MV-4-11 (cell line): ENCODE measurements around the gene PCSK6.

Experiments
- DNase-seq: peaks from one replicate; lab custom pipeline; 2025; lab: John Stamatoyannopoulos, UW

Gene PCSK6

DNA sequence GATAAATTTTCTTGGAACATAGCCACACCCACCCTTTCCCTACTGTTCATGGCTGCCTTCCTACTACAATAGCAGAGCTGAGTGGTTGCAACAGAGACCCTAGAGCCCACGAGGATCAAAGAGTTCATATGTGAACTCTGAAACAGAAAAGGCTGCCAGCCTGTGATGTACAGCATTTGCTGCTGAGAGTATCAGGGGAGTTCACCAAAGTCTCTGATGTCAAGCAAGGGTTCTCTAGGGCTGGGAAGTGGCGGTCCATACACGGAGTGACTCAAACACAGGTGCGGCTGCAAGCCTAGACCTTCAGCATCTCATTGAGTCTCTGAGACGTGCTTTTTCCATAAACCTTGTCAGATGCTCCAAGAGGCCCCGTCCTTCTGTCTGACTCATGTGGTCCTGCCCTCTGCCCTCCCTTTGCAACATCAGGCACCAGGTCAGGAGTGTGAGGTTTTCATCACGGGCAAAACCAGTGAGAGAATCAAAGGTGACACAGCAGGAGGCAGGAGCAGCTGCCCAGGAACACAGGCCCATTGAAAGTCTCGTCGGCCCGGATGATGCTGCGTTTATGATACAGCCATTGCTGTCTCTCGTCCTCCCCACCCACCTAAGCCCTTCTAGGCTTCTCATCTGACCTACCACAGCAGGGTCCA, 42.9 kb downstream of the PCSK6 start:
- no peak for DNase-seq

DNA sequence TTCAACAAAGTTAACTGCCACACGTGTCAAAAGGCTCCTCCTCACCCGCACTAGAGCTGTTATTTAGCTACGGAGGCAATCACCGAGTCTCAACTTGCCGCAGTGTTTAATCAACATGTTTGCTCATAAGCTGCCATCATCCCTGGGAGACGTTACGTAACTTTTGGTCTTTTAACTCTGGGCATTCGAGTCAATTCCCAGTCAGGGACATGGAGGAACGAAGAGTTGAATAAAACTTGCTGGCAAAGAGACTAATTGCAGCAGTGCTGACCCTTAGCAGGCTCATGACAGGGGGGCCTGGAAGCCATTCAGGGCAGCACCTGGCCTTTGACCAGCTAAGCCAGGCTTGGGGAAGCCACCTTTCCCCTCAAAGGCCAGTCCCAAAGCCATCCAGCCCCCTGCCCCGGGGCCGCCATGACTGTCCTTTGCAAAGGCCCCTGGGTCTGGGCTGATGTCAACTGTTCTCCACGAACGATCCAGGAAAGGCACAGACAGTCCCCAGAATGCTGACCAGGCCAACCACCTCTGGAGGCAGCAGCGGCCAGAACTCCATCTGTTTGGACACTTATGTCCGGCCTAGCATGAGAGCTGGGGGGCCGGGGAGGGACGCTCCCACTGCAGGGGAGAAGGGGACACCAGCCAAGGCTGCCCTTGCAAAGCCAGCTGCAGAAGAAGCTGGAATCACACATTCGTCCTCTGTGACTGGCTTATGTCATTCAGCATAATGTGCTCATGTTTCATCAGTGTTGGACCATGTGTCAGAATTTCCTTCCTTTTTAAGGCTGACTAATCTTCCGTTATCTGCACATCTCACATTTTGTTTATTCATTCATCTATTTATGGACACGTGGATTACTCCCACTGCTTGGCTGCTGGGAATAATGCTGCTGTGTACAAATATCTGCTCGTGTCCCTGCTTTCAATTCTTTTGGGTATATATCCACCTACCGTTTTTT, 43.7 kb downstream of the PCSK6 start:
- peak; percentile 56 for DNase-seq

DNA sequence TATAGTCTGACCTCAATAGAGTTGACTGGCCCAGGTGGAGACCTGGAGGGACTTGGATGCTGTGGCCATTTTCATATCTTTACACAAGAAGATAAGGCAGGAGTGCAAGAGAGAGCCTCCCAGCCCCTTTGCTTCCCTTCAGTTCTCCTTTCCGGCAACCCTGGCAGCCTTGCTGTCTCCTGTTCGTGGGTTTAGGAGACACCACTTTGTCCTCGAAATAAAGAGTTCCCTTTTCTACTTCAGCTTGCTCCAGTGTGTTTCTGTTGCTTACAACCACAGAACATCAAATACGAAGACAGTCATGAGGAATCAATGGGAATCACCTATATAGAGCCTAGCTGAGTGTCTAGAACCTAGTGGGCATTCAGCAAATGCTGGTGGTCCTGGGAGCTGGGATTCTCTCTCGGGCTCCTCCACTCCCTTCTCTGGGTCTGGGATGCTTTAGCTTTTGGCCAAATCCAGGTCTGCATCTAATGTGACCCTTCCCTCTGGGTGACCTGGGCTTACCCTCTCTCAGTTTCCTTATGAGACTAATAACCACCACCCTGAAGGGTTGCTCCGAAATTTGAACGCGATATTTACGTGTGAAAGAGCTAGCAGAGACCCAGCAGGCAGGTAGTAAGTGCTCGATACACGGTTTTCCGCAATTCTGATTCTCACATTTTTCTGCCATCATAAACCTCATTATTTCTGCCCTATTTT, 44.5 kb downstream of the PCSK6 start:
- DNase-seq = peak; percentile 10

DNA sequence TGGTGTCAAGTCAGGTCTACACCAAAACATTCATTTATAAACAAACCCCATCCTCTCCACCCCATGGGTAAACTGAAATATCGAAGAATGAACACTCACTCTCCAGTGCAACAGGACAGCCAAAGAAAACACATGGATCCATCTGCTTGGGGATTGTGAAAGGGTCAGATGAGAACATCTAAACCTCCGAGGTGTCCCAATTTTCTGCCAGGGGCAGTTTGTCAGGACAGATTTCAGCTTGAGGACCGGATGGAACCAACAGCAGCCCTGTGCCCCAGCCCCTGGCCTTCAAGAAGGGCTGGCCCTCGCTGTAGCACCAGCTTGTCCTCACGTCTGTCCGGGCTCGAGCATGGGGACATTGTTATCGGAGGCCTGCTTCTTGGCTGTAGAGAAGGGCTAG, 45.5 kb downstream of the PCSK6 start:
- no peak for DNase-seq

DNA sequence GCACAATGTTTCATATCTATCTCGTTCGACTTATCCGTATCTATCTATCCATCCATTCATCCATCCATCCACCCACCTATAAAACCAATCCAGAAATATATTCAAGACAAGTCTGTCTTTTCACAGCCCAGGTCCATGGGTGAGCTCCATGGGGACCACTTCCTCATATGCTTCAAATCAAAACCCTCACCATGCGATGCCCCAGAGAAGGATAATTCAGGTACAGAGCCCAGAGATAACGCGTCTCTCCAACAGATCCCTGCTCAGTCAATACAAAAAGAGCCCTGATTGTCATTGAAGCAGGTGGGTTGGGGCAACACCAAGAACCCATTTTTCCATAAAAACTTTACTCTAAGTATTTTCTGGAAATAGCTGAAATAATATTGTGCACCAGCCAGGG, 47.2 kb downstream of the PCSK6 start:
- DNase-seq = no peak

DNA sequence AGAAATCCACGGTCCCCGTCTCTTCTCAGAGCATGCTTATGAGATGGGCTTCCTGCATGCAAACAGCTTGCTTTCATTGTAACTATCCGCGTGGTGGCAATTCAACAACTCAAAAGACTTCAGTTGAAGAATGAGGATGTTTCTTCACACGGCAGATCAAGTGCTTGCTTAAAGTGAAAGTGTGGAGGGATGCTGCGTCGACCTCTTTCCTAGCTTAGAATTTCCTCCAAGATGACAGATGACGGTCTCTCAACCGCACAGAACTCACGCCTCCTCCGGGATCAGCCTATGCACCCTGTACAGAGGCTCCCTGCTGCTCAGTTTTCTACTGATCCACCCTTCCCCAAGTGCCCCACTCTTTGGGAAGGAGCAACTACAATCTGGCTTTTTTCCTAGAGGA, 47.8 kb downstream of the PCSK6 start:
- peak; percentile 73 for DNase-seq

DNA sequence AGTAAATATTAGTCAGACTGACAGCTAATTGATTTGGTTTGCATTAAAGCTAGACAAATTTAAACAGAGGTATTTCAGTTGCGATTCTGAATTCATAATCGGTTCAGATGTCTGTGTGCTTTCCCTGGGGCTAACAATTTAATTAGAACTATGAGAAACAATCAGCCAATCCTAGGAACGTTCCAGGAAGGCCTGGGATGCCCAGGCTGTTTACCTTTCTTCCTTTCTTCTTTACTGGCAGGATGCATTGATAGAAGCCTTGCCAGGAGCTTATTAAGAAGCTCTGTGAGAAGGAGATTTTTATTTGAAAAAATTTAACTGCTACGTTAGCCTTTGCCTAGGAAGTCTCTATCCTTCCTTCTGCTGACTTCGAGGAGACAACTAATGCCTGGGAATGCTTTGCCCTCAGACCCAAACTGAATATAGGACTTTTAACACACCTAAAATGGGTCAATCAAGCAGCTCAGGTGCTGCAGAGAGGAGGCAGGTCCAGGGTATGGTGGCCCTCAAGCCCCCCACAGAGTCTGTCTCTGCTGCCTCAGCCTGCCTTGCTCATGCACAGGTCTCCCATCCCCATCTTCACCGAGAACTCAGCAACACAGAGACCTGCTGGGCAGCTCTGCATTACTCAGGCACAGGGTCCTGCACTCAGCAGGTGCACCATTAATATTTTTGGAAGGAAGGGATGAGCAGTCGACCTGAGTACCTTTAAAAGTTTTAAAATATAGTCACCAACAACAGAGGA, 48.5 kb downstream of the PCSK6 start:
- no peak for DNase-seq

DNA sequence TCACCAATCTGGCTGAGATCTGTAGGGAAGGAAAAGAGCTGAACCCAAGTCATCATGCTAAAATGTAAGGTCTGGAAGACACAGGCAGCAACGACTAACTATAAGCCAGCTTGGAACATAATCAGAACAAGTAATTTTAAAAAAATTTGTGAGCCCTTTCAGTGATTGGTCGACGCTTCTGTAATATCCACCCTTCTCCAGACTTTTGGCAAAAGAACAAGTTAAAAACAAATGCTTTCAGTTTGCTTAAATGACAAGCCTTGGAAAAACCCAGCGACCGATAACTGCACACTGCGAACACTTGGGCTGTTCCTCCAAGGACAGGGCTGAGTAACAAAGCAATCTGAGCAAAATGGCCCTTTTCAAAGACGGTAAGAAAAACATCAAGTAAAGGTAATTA, 49.6 kb downstream of the PCSK6 start:
- no peak for DNase-seq

DNA sequence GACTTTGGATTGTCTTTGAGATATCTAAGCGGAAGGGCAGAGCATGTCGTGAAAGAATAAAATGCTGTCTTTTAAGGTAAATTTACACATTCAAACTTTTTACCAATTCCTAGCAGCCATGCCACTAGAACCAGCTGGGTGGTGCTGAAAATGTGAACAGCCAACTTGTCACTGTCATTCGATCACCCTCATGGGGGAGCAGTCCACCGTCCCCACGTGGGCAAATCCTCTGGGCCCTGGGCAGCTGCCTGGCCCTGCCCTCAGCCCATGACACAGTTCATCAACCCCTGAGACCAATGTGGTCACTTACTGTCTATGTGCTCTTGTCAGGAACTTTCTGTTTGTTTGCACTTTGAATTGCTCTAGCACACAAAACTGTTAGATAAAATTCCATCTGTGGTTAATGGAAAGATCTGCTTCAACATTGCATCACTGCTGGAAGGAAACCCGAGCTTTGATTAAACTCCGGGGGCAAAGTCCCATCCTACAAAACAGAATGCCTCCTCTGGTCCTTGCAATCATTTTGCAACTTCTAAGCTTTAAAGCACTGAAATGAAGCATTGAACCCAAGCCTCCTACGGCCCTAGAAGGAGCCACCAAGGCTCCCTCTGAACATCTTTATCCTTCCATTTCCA, 50.1 kb downstream of the PCSK6 start:
- no peak for DNase-seq

DNA sequence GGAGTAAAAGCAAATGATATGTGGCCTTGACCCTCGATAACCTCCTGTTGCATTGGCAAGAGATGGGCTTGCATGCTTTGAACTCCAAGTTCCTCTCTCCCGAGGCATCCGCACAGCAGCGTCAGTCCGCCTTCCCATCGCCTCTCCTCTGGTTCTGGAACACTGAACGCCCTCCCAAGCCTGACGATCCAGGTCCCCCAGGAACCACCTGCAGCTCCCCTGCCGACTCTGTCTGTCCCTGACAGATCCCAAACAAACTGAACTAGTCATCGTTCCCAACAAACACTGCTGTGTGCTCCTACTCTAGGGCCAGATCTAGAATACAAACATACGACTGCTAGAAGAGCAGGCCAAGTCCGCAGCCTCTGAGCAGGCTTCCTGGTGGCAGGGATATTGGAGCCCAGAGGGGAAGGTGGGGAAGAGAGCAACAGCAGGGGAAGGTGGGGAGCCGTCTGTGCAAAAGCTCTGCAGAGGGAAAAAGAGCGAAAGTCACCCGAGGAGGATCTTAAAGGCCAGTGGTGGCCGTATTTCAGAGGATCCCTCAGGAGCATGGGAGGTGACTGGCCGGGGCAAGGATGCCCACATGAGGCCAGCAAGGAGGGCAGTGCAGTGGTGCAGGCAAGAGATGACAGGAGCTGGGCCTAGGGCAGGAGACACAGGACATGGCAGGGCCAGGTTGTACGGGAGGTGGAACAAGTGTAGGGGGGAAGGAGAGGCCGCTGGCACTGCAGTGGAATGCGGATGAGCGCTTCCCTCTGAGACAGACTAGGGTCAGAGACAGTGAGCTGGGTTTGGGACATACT, 50.8 kb downstream of the PCSK6 start:
- DNase-seq = no peak

DNA sequence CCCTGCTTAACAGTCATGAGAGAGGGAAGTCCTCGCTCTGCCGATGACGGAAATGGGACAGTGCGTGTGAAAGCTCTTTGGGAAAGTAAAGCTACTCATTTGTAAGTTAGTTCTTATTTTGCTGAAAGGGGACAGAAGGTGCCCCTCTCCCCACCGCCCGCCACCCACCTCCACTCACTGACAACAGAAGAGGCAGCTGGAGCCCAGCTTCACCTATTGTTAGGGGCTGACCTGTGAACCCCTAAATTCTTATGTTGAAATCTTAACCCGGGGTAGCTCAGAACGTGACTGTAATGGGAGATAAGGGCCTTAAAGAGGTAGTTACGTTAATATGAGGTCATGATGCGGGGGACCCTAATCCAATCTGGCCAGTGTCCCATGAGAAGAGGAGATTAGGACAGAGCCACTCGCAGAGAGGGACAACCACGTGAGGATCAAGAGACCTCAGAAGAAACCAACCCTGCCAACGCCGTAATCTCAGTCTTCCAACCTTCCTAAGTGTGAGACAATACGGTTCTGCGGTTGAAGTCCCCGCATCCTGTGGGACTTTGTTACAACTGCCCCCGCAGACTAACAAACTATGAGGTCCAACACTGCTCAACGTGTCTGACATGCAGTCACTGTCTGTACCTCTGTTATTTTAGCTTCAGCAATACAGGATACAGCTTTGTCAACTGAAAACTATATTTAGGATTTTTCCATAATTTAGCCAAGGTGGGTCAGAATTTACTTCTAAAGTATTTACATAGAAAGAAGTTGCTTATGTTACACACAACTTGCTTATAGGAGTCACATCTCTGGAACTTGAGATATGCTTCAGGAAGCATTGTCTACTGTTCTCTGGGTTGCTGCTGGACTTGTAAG, 51.7 kb downstream of the PCSK6 start:
- DNase-seq = no peak

DNA sequence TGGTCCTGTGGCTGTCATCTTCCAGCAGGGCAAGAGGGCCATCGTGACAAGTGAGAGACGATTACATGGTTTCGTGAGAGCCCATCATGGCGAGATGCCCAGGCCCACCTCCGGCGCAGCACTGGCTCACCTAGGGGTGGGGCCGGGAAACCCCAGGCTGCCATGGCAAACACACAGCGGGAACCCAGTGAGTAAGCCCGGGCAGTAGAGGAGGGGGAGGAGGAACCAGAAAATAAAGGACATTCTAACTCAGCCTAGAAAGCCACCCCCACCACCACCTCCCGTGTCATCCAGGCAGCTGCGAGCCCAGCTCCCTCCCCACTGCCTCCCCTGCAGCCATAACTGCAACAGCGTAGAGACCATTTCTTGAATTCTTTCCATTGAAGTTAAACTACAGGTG, 52.3 kb downstream of the PCSK6 start:
- DNase-seq = no peak

DNA sequence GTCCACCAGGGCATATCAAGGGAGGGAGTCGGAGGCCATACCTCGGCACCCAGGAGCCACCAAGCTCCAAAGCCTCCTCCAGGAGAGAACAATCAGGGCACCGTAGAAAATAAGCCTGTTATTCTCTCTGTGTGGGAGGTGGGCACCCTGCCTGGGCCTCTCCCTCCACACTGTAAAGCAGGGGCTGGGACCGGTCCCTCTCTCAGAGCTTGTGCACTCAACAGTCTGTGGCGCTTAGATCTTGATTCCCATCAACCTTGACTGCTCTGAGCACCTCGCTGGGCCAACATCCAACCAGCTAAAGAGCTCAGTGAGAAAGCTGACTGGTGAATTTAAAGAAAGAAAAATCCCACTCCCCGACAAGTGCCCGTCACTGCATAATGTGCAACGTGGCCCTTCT, 53.0 kb downstream of the PCSK6 start:
- DNase-seq = no peak

DNA sequence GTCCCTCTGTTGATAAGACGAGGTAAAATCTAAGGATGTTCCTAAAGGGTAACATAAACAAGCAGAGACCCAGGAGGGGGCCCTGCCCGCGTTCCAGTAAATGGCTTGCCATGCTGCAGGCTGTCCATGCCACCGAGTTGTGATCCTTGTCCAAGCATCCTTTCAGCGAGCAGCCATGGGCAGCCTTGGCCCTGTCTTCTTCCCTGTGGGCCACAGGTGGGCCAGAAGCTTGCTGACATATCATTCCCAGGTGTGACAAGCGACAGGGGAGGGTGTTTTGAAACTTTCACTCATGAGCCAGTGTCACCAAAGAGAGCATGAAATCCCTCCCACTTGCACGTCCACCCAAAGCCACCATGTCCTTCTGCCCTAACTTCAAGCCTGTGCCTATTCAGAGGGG, 53.7 kb downstream of the PCSK6 start:
- DNase-seq = no peak

DNA sequence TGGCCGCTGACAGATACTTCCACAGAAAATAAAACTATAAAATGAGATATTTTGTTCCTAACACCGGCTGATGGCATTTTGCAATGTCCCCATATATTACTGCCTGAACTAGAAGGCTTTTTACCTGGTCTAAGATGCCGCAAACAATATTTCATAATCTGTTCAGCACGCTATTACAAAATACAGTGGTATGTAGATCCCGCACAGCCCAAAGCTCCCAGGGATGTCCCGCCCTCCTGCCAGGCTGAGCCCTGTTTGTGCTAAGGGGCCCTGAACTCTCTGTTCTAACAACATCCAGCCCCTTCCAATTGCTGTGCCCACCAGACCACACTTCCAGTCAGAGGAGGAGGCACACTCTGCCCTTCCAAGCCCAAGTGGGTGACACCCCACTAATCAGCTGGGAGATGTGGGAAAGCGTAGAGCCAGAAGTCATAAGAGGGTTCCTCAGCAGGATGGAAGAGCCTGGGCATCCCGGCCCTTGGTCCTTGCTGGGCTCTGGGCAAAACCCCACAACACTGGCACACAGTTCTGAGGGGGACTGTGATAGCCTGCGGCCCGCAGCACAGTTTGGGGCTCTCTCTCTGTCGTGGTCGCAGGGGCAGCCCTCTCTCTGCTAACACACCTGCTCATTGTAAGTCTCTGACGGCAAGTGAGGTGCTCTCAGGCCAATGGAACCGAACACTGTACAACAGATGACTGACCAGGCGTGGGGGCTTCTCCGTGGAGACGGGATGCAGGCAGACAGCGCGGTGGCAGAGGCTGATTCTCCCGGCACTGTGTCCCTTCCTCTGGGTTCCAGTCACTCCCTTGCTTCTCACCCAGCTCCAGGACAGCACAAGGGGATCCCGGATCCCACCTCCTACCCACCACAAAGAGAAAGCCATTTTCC, 55.2 kb downstream of the PCSK6 start:
- no peak for DNase-seq

DNA sequence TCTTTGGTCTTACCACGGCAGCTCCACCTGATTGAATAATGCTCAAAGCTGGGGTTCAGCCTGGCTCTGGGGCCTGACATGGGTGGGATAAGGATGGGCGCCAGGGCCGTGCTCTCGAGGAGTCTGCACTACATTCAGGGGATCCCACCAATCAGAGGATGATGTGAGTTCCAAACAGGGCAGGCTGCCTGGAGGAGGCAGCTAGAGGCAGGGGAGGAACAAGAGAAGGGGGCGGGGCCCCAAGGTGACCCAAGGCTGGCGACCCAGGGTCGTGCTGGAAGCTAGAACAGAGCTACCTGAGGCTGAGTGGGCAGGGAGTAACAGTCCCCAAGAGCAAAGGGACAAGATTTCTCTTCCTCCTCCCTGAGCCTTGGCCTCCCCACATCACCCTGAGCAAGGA, 56.1 kb downstream of the PCSK6 start:
- DNase-seq = no peak

DNA sequence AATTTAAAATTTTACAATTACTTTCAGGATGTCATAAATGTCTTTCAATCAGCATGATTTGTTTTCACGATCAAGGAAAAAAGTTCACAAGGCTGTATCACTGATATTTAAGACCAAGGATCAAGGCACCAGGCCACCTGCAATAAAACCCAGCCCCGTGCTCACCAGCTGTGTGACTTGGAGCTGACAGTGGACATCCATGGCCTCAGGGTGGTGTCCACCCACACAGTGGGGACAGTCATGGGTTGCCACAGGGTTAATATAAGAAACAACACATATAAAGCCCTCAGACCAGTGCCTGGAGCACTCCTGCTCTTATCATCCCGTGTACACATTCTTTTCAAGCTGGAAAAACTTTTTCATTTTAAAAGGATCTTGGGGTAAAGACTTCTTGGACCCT, 56.5 kb downstream of the PCSK6 start:
- no peak for DNase-seq

DNA sequence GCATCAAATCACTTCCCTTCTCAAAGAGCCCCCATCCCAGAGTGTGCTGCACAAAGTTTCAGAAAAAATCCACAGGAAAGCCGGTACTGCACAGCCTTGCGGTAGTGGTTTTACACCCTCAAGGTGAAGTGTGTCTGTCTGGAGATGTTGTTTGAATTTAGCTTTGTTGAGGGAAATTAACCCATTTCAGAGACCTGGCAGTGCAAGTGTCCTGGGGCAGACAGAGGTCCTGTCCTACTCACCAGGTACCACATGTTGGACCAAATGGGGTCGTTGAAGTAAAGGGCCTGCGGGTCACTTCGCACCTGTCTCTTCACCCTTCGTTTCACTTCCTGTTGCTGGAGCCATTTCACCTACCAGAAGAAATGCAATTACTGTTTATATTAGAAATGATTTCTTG, 57.8 kb downstream of the PCSK6 start:
- DNase-seq = no peak

DNA sequence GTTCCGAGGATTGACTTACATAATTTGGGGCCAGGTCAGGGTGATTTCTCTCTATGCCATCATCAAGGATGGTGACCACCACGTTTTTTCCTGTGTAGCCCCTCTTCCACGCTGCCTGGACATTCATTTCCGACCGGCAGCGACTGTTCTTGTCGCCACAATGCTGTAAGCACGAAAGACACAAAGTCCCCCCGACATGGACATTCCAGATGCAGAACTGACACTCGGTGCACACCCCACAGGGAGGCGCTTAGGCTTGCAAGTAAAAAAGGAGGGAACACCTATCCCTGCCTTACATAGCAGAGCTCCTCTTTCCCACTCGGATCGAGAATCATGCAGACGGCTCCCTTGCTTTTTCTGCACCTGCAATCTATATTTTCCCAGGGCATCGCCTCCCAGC, 58.2 kb downstream of the PCSK6 start:
- DNase-seq = no peak
